Left lung (tissue), 10 donors: ENCODE measurements around the gene WDR27. TPM values are rescaled to one million over a fixed set of nuclear protein-coding genes. Genes with fewer than 3 reads are reported as not detected.

ENCODE experiments used
- ATAC-seq: fragments of 200-7000 bp; cut with Tn5 transposase; one replicate; pipeline ENCODE4 v1.9.1; 2020; ENCODE audit warnings: moderate library complexity
- DNase-seq, 4 donors: peaks; one replicate each; pipeline ENCODE4 v3.0.0-alpha.2; 2013 to 2020
- H3K27ac ChIP-seq, 2 donors: fragments of 200-600 bp; sonication (generic) in 1 of 2; one replicate each; pipeline versions ENCODE4 v1.5.0 to v1.8.0; 2020 to 2021
- H3K27me3 ChIP-seq, 2 donors: fragments of 200-600 bp; sonication (generic) in 1 of 2; one replicate each; pipeline versions ENCODE4 v1.5.0 to v1.8.0; 2020 to 2021
- H3K36me3 ChIP-seq, 2 donors: fragments of 200-600 bp; sonication (generic) in 1 of 2; one replicate each; pipeline versions ENCODE4 v1.5.0 to v1.8.0; 2020 to 2021
- H3K4me1 ChIP-seq, 2 donors: fragments of 200-600 bp; one replicate each; pipeline ENCODE4 v1.8.0; 2021
- H3K4me3 ChIP-seq, 2 donors: fragments of 200-600 bp; sonication (generic) in 1 of 2; one replicate each; pipeline versions ENCODE4 v1.5.0 to v1.8.0; 2020 to 2021; ENCODE audit warnings: mild to moderate bottlenecking in 1 of 2
- H3K9me3 ChIP-seq, 2 donors: fragments of 200-600 bp; sonication (generic) in 1 of 2; one replicate each; pipeline versions ENCODE4 v1.5.0 to v1.8.0; 2020 to 2021
- intact Hi-C, 2 donors: fragments of 100-400 bp; cut with DNase I; formaldehyde crosslinking; loops; one replicate each; pipeline versions ENCODE4 v1.11.2 to v1.14.2; 2022
- polyA plus RNA-seq, 6 donors: library from polyadenylated mRNA; unstranded; fragments of 120-200 nt; gene quantifications; one replicate each; pipeline ENCODE4 v1.2.1, GENCODE V29; 2013; ENCODE audit not compliant: insufficient read length in 6 of 6
- total RNA-seq, 2 donors: library from RNA; stranded (reverse); fragmentation: NEBNext Ultra II Directional; extraction: Animal tissue kit (Norgen Biotek cat#: 25700); gene quantifications; one replicate each; pipeline ENCODE4 v1.2.1, GENCODE V29; 2021
- TF ChIP-seq, protein P1 (sequence below), 2 donors: fragments of 200-600 bp; sonication (generic) in 1 of 2; IDR thresholded peaks; one replicate each; pipeline versions ENCODE4 v1.5.0 to v1.8.0; 2021; ENCODE audit warnings: antibody characterized with exemption in 2 of 2
- donor health status: DM: no; HTN: yes; CAD: no.
- donor health status: DM: no; HTN: no; CAD: no.

Gene WDR27
- total and polyA plus RNA-seq, 8 donors = 31.3 to 104 (median 86.3) TPM

DNA sequence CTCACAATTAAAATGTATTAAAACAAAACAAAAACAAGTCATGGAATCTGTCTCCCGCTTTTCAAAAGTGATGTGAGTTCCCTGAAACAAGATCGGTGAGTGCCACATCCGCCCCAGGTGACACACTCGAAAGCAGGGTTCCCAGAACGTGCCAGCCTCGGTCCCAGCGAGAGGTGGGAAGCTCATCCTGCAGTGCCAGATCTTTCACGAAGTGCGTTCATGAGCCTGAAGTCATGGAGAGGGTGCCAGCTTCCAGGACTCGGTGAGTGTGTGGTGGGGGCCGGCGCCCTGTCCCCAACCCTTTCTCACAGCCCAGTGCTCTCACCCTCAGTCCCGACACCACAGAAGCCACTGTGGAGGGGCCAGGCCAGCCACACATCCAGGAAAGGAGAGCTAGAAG, 127.4 kb downstream of the WDR27 start:
- no peak for DNase-seq
- TF ChIP-seq, protein P1, sequence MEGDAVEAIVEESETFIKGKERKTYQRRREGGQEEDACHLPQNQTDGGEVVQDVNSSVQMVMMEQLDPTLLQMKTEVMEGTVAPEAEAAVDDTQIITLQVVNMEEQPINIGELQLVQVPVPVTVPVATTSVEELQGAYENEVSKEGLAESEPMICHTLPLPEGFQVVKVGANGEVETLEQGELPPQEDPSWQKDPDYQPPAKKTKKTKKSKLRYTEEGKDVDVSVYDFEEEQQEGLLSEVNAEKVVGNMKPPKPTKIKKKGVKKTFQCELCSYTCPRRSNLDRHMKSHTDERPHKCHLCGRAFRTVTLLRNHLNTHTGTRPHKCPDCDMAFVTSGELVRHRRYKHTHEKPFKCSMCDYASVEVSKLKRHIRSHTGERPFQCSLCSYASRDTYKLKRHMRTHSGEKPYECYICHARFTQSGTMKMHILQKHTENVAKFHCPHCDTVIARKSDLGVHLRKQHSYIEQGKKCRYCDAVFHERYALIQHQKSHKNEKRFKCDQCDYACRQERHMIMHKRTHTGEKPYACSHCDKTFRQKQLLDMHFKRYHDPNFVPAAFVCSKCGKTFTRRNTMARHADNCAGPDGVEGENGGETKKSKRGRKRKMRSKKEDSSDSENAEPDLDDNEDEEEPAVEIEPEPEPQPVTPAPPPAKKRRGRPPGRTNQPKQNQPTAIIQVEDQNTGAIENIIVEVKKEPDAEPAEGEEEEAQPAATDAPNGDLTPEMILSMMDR (IDR thresholded peaks at IDR 0.05) = no peak

DNA sequence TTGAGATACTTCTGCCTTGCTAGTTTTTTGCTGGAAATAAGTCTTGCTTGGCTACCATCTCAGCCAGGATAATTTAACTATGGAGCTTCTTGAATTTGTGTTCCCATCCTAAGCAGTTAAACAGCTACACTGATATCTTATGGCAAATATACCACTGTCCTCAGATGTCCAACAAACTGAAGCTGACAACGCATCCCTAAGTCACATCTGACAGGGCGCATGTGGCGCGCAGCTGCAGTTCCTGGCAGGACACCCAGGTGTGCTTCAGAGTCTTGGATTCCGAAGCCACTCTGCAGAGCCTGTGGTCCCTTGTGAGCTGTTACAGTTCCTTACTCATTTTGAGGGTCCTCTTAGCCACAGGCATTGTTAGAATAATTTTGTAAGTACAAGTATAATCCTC, 127.9 kb downstream of the WDR27 start:
- TF ChIP-seq, protein P1 (IDR thresholded peaks at IDR 0.05) = no peak
- no peaks in the 10 kb centered on the region for H3K36me3 ChIP-seq
- peaks cover 0 to 2% of the 10 kb centered on the region in 2 donors for H3K9me3 ChIP-seq
- intact Hi-C loops = no loop called here
- H3K27me3 ChIP-seq = no peaks in the 10 kb centered on the region
- no peak overlapping the region for H3K4me3 ChIP-seq
- DNase-seq (no peak), ATAC-seq (no peak)
- no peaks in the 10 kb centered on the region for H3K4me1 ChIP-seq
- no peak overlapping the region for H3K27ac ChIP-seq

More for the DNA sequence above, 127.4 kb downstream of the WDR27 start:
- Histone ChIP-seq H3K4me3 (no peak overlapping the region), H3K27ac (no peak overlapping the region), H3K9me3 (peaks cover 0 to 2% of the 10 kb centered on the region in 2 donors), H3K36me3 (no peaks in the 10 kb centered on the region), H3K27me3 (no peaks in the 10 kb centered on the region), H3K4me1 (no peaks in the 10 kb centered on the region)
- intact Hi-C loops = no loop called here
- ATAC-seq = no peak

DNA sequence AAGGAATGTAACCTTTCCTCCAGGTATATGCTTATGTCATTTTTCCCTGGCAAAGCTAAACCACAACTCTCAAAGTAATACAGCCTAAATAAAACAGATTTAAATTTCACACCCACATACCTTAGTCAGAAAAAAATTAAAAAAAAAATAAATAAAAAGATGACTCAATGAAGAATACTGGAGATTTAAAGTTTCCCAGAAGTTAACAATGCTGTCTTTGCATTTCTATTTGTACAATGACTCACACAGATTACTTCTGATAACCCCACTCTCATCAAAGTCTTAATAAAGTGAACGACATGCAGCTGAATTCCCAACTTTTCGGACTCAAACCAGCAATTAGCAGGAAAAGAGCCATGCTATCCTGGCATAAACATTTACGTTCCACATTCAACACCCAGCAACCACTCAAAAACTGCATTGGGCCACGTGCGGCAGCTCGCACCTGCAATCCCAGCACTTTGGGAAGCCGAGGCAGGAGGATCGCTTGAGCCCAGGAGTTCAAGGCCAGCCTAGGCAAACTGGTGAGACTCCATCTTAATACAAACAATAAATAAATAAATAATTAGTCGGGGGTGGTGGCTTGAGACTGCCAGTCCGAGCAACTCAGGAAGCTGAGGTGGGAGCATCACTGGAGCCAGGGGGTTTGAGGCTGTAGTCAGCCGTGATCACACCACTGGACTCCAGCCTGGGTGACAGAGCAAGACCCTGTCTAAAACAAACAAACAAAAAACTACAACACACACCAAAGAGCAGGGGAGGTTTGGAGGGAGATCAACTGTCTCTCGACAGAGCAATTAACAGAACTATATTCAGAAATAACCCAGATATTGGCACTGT, 130.5 kb downstream of the WDR27 start:
- Histone ChIP-seq H3K4me1 (no peaks in the 10 kb centered on the region), H3K4me3 (no peak overlapping the region), H3K27ac (no peak overlapping the region), H3K9me3 (no peaks in the 10 kb centered on the region), H3K27me3 (no peaks in the 10 kb centered on the region), H3K36me3 (no peaks in the 10 kb centered on the region)
- ATAC-seq = no peak
- intact Hi-C loops = no loop called here
- DNase-seq = no peak
- TF ChIP-seq, protein P1 (IDR thresholded peaks at IDR 0.05) = no peak

DNA sequence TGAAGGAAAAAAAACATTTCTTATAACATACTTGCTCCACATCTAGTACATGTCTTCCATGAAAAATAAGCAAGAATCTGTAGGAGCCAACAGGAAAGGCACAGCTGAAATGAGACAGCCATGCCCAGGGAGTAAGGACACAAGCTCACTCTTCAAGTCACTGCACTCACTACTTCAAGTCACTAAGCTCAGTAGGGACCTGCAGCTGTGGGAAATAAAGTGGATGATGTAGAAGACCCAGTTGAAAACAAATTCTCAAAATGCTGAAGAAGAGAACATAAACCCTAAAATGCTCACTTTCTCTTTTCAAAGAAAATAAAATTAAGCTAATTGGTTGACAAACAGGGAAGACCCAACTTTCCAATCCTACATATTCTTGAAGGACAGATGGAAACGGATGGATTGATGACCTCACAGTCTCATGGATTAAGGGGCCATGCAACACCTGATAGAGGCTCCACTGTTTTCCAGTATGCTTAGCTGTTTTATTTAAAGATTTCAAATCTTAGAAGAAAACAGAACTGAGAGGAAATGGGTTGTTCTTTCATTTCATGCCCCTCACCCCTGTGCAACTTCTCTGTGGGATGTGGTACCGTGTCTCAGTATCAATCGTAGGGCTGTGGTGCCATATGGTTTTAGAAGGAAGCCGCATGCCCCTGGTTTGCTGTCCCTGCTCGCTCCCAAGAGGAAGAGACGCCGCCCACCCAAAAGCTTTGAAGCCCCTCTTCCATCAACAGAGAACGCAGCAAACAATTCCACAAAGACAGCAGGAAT, 133.3 kb downstream of the WDR27 start:
- Histone ChIP-seq H3K4me1 (no peaks in the 10 kb centered on the region), H3K4me3 (no peak overlapping the region), H3K9me3 (no peaks in the 10 kb centered on the region), H3K27me3 (no peaks in the 10 kb centered on the region), H3K36me3 (no peaks in the 10 kb centered on the region), H3K27ac (no peak overlapping the region)
- intact Hi-C loops = no loop called here
- TF ChIP-seq, protein P1 (IDR thresholded peaks at IDR 0.05) = no peak
- ATAC-seq (no peak), DNase-seq (no peak)

DNA sequence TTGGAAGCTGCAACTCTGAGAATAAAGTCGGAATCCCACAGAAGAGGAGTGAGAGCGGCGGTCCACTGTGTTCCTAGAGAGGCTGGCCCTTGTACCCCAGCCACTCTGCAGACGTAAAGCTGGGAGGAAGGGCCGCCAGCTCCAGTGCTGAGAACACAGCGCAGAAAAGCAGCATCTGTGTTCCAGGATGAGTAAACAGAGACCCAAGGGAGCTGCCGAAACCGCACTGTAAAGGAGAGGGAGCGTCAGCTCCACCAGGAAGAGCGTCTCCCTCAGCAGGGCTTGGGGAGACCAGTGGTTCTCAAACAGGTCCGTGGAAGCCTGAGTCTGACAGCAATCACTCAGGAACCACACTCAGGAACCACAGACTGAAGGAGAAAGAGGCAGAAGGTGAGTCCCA, 134.0 kb downstream of the WDR27 start:
- no peak overlapping the region for H3K4me3 ChIP-seq
- DNase-seq (no peak), ATAC-seq (no peak)
- no peak overlapping the region for H3K27ac ChIP-seq
- TF ChIP-seq, protein P1 (IDR thresholded peaks at IDR 0.05) = no peak
- H3K27me3 ChIP-seq = no peaks in the 10 kb centered on the region
- H3K9me3 ChIP-seq = no peaks in the 10 kb centered on the region
- H3K36me3 ChIP-seq = no peaks in the 10 kb centered on the region
- H3K4me1 ChIP-seq = no peaks in the 10 kb centered on the region
- intact Hi-C loops = no loop called here
